IMR-90 (cell line): ENCODE measurements around the gene ZNF385B. TPM values are rescaled to one million over a fixed set of nuclear protein-coding genes. Genes with fewer than 3 reads are reported as not detected.

ENCODE experiments used
- ATAC-seq: fragments of 200-7000 bp; cut with Tn5 transposase; 2 replicates; pipeline ENCODE4 v1.9.1; 2020; ENCODE audit warnings: low read depth, mild to moderate bottlenecking, moderate library complexity
- BruUV-seq: library from RNA; stranded (reverse); fragments of 400-500 nt; replicated peaks from 2 replicates; lab custom pipeline; 2021; lab: Mats Ljungman, UMichigan
- CTCF ChIA-PET: fragments of 300-600 bp; formaldehyde crosslinking; extraction: SDS; loops from one replicate; lab custom pipeline; 2021; ENCODE audit warnings: antibody characterized with exemption; lab: Yijun Ruan, JAX
- POLR2A ChIA-PET: fragments of 300-600 bp; sonication (Branson Sonifier 250); formaldehyde crosslinking; loops from one replicate; lab custom pipeline; 2022; ENCODE audit warnings: antibody characterized with exemption; ENCODE audit not compliant: unreplicated experiment; lab: Charles Lee
- DNase-seq: peaks from one replicate; pipeline ENCODE4 v3.0.0; 2013
- H2AFZ ChIP-seq: replicated peaks from 2 replicates; pipeline ENCODE3; 2013; ENCODE audit warnings: low read length, mild to moderate bottlenecking; ENCODE audit not compliant: poor library complexity
- H2AK5ac ChIP-seq: 2 replicates; pipeline ENCODE4 v1.6.1; 2013; ENCODE audit warnings: low read depth, low read length, inconsistent platforms
- H2AK9ac ChIP-seq: replicated peaks from 2 replicates; pipeline ENCODE3; 2013; ENCODE audit warnings: mild to moderate bottlenecking, low read depth, low read length, moderate library complexity; ENCODE audit not compliant: poor library complexity
- H2BK120ac ChIP-seq: 2 replicates; pipeline ENCODE4 v1.6.1; 2013; ENCODE audit warnings: low read depth, low read length, inconsistent platforms
- H2BK15ac ChIP-seq: 3 replicates; pipeline ENCODE4 v1.6.1; 2013; ENCODE audit warnings: low read depth, low read length, inconsistent platforms
- H2BK20ac ChIP-seq: 2 replicates; pipeline ENCODE4 v1.6.1; 2013; ENCODE audit warnings: low read depth, mild to moderate bottlenecking, inconsistent platforms, low read length, moderate library complexity
- H2BK5ac ChIP-seq: 2 replicates; pipeline ENCODE4 v1.6.1; 2013; ENCODE audit warnings: mild to moderate bottlenecking, low read depth, low read length, inconsistent platforms; ENCODE audit not compliant: poor library complexity, severe bottlenecking
- H3K14ac ChIP-seq: replicated peaks from 2 replicates; pipeline ENCODE4 v1.6.1; 2013; ENCODE audit warnings: low read depth, low read length, inconsistent platforms
- H3K18ac ChIP-seq: 2 replicates; pipeline ENCODE4 v1.6.1; 2013; ENCODE audit warnings: low read depth, low read length, control low read depth
- H3K23ac ChIP-seq: 2 replicates; pipeline ENCODE4 v1.6.1; 2013; ENCODE audit warnings: low read depth, low read length, inconsistent platforms
- H3K27ac ChIP-seq: 2 replicates; pipeline ENCODE4 v1.5.1; 2013; ENCODE audit warnings: mild to moderate bottlenecking, control low read depth, low read length; ENCODE audit not compliant: insufficient read depth
- H3K27me3 ChIP-seq: 2 replicates; pipeline ENCODE4 v1.6.1; 2013; ENCODE audit warnings: low read length; ENCODE audit not compliant: control insufficient read depth, insufficient read depth
- H3K36me3 ChIP-seq: 2 replicates; pipeline ENCODE4 v1.6.1; 2013; ENCODE audit warnings: low read length, mixed read lengths; ENCODE audit not compliant: control insufficient read depth, insufficient read depth
- H3K4ac ChIP-seq: 2 replicates; pipeline ENCODE4 v1.6.1; 2013; ENCODE audit warnings: low read depth, low read length, inconsistent platforms
- H3K4me1 ChIP-seq: 2 replicates; pipeline ENCODE4 v1.6.1; 2013; ENCODE audit warnings: low read length, mixed read lengths; ENCODE audit not compliant: control insufficient read depth, insufficient read depth
- H3K4me2 ChIP-seq: 2 replicates; pipeline ENCODE4 v1.6.1; 2013; ENCODE audit warnings: low read depth, mild to moderate bottlenecking, control low read depth, low read length, moderate library complexity
- H3K4me3 ChIP-seq: 2 replicates; pipeline ENCODE4 v1.5.1; 2013; ENCODE audit warnings: low read depth, mild to moderate bottlenecking, control low read depth, low read length, moderate library complexity; ENCODE audit not compliant: insufficient read depth
- H3K56ac ChIP-seq: 2 replicates; pipeline ENCODE4 v1.6.1; 2013; ENCODE audit warnings: low read length, inconsistent platforms; ENCODE audit not compliant: insufficient read depth; ENCODE audit errors: extremely low read depth
- H3K79me1 ChIP-seq, 2 experiments: 2 replicates each; pipeline ENCODE4 v1.6.1; 2013; ENCODE audit warnings: low read length in 2 of 2, inconsistent platforms in 1 of 2, low read depth in 1 of 2
- H3K9ac ChIP-seq: 2 replicates; pipeline ENCODE4 v1.6.1; 2013; ENCODE audit warnings: low read depth, low read length, control low read depth
- H3K9me1 ChIP-seq: 2 replicates; pipeline ENCODE4 v1.6.1; 2013; ENCODE audit warnings: low read length, inconsistent platforms; ENCODE audit not compliant: insufficient read depth
- H3K9me3 ChIP-seq: 2 replicates; pipeline ENCODE4 v1.6.1; 2013; ENCODE audit warnings: low read length; ENCODE audit not compliant: control insufficient read depth, insufficient read depth
- H4K20me1 ChIP-seq: 2 replicates; pipeline ENCODE4 v1.6.1; 2013; ENCODE audit warnings: low read length, inconsistent platforms; ENCODE audit not compliant: insufficient read depth
- H4K5ac ChIP-seq: 2 replicates; pipeline ENCODE4 v1.6.1; 2013; ENCODE audit warnings: mild to moderate bottlenecking, low read depth, low read length, control low read depth
- H4K8ac ChIP-seq, 2 experiments: 2 replicates each; pipeline ENCODE4 v1.6.1; 2013; ENCODE audit warnings: low read depth in 2 of 2, low read length in 2 of 2, control low read depth in 1 of 2, inconsistent platforms in 1 of 2
- H4K91ac ChIP-seq: 2 replicates; pipeline ENCODE4 v1.6.1; 2013; ENCODE audit warnings: low read depth, low read length, inconsistent platforms; ENCODE audit not compliant: insufficient read depth
- CHD1 ChIP-seq: IDR thresholded peaks from 2 replicates; pipeline ENCODE4 v1.6.1; 2012; ENCODE audit warnings: low read depth, low read length, improper control_type of control experiment
- MAFK ChIP-seq: IDR thresholded peaks from 2 replicates; pipeline ENCODE4 v1.6.1; 2012; ENCODE audit warnings: low read depth, low read length, improper control_type of control experiment
- POLR2A ChIP-seq: IDR thresholded peaks from 2 replicates; pipeline ENCODE4 v1.6.1; 2012; ENCODE audit warnings: mild to moderate bottlenecking, low read depth, low read length
- RAD21 ChIP-seq: IDR thresholded peaks from 2 replicates; pipeline ENCODE4 v1.6.1; 2012; ENCODE audit warnings: low read length, improper control_type of control experiment
- WGBS, 2 experiments: methylation state at CpG; one replicate each; pipeline versions ENCODE4 v1.1.5 to v1.1.7; 2013; ENCODE audit warnings: missing lambda C conversion rate in 2 of 2; ENCODE audit not compliant: insufficient read length in 1 of 2; ENCODE audit errors: extremely low coverage in 2 of 2; 5-methylcytosine and 5-hydroxymethylcytosine counted together
- dilution Hi-C: fragments of 300-500 bp; cut with HindIII; formaldehyde crosslinking; loops from one replicate; pipeline ENCODE4 v1.14.3; 2018; ENCODE audit warnings: low sequenced_read_pairs; ENCODE audit not compliant: unreplicated experiment
- in situ Hi-C: fragments of 300-500 bp; cut with MboI; formaldehyde crosslinking; loops from 3 replicates; pipeline ENCODE4 v1.14.3; 2019; ENCODE audit warnings: low sequenced_read_pairs, inconsistent platforms, mixed read lengths
- intact Hi-C: fragments of 100-400 bp; cut with micrococcal nuclease; formaldehyde crosslinking; loops from 2 replicates; pipeline ENCODE4 v1.10.0; 2022
- polyA plus RNA-seq, 3 experiments: library from polyadenylated mRNA; depleted of rRNA; stranded (reverse); fragments of >200 nt; gene quantifications; 2 replicates each; pipeline ENCODE4 v1.2.3, GENCODE V29; 2012; ENCODE audit warnings: low replicate concordance in 1 of 3
- total RNA-seq: library from RNA; depleted of rRNA; stranded (reverse); fragments of >200 nt; gene quantifications from 2 replicates; pipeline ENCODE4 v1.2.3, GENCODE V29; 2012
- TF ChIP-seq, protein P1 (sequence below): fragments of 150-350 bp; IDR thresholded peaks from 2 replicates; pipeline ENCODE4 v1.6.1; 2016; ENCODE audit warnings: low read depth, mild to moderate bottlenecking, low read length, moderate library complexity, borderline replicate concordance

ZNF385B gene
- total and polyA plus RNA-seq, 2 of the 4 experiments (the other 2 are of a cell fraction), result not detected

DNA sequence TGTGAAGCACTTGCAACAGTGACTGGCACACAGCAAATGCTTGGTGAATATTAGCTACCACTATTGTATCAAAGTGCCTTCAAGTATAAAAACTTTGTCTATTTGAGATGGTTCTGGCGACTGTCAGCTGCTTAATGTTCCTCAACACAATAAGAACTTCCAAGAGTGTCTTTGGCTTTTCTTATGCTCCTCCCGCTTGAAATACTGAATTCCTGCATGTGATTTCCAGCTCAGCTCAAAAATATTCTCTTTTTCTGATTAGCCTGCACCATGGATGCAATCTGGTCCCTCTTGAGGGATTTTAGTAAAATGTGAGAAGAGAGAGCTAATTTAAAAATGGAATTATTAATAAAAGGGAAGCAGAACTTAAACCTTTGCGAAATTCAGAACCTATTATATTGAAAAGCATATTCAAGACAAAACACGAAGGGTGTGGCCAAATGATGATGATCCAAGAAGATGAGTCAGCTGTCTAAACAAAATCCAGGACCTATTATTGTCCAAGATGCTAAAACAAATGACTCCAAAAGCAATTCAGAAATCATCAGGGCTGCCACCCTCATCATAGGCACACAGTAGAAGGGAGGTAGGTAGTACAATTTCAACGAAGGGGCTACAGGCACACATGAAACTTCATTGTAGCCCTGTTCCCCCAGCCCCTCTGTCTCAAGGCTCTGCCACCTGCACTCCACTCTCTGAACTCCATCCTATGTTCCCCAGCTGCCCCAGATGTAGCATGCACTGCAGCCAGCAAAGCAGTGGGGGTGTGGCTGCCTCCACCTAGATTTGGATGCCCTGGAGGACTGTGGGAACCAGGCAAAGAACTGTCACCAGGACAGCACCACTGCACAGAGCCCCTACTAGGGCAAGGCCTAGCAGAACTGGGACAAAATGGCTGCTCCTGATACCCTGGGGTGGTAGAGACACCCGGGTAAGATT, 190.1 kb downstream of the ZNF385B start:
- WGBS, 2 experiments, result 67% methylated on average over 1 of the region's 6 CpGs; no CpG with 5 or more reads in 1 of the 2 experiments
- TF ChIP-seq POLR2A (no peak), CHD1 (no peak), RAD21 (no peak), MAFK (no peak)
- TF ChIP-seq, protein P1, sequence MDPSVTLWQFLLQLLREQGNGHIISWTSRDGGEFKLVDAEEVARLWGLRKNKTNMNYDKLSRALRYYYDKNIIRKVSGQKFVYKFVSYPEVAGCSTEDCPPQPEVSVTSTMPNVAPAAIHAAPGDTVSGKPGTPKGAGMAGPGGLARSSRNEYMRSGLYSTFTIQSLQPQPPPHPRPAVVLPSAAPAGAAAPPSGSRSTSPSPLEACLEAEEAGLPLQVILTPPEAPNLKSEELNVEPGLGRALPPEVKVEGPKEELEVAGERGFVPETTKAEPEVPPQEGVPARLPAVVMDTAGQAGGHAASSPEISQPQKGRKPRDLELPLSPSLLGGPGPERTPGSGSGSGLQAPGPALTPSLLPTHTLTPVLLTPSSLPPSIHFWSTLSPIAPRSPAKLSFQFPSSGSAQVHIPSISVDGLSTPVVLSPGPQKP, result no peak
- Histone ChIP-seq H3K79me1 (no peaks in the 10 kb centered on the region), H3K4me2 (no peak overlapping the region), H3K9me3 (no peaks in the 10 kb centered on the region), H3K27me3 (no peaks in the 10 kb centered on the region), H2AK5ac (no peak overlapping the region), H3K9me1 (no peaks in the 10 kb centered on the region), H2AK9ac (no peak overlapping the region), H4K8ac (no peak overlapping the region), H3K23ac (no peak overlapping the region), H2BK20ac (no peak overlapping the region), H3K4me3 (no peak overlapping the region), H3K36me3 (no peaks in the 10 kb centered on the region), H3K14ac (no peak overlapping the region), H4K20me1 (no peaks in the 10 kb centered on the region), H3K4me1 (no peaks in the 10 kb centered on the region), H4K5ac (no peak overlapping the region), H3K18ac (no peak overlapping the region), H4K91ac (no peak overlapping the region), H3K9ac (no peak overlapping the region), H2BK5ac (no peak overlapping the region), H2BK120ac (no peak overlapping the region), H2BK15ac (no peak overlapping the region), H3K4ac (no peak overlapping the region), H3K27ac (no peak overlapping the region), H2AFZ (no peak overlapping the region), H3K56ac (no peak overlapping the region)
- in situ Hi-C loops, result no loop called here
- dilution Hi-C loops, result no loop called here
- ATAC-seq (no peak), DNase-seq (no peak)
- CTCF ChIA-PET, result no interaction called here
- BruUV-seq, result no TSS peak
- intact Hi-C loops, result no loop called here
- POLR2A ChIA-PET, result no interaction called here
